Esophagus squamous epithelium (tissue), 4 donors: ENCODE results near the gene ANTXR2.

Experiments
- POLR2A ChIP-seq, 4 donors: fragments of 450-650 bp; IDR thresholded peaks; one replicate each; pipeline ENCODE4 v1.6.1; 2017; ENCODE audit warnings: antibody characterized with exemption in 4 of 4, mild to moderate bottlenecking in 4 of 4, moderate library complexity in 3 of 4
- TF ChIP-seq, protein P1 (sequence below), 6 experiments: fragments of 450-650 bp in 4 of 6; fragments of 200-600 bp in 2 of 6; sonication (generic) in 2 of 6; IDR thresholded peaks; one replicate each; pipeline ENCODE4 v1.5.1; 2016 to 2019; ENCODE audit warnings: antibody characterized with exemption in 6 of 6, mild to moderate bottlenecking in 4 of 6, moderate library complexity in 4 of 6

- TF ChIP-seq, protein P1, sequence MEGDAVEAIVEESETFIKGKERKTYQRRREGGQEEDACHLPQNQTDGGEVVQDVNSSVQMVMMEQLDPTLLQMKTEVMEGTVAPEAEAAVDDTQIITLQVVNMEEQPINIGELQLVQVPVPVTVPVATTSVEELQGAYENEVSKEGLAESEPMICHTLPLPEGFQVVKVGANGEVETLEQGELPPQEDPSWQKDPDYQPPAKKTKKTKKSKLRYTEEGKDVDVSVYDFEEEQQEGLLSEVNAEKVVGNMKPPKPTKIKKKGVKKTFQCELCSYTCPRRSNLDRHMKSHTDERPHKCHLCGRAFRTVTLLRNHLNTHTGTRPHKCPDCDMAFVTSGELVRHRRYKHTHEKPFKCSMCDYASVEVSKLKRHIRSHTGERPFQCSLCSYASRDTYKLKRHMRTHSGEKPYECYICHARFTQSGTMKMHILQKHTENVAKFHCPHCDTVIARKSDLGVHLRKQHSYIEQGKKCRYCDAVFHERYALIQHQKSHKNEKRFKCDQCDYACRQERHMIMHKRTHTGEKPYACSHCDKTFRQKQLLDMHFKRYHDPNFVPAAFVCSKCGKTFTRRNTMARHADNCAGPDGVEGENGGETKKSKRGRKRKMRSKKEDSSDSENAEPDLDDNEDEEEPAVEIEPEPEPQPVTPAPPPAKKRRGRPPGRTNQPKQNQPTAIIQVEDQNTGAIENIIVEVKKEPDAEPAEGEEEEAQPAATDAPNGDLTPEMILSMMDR (IDR thresholded peaks at IDR 0.05): no peak
- no peak for TF ChIP-seq POLR2A (IDR thresholded peaks at IDR 0.05)
Observed at GRCh38 chr4:80091688-80092087, 18.7 kb upstream of the ANTXR2 start.
